Fibroblast of lung (primary cell): Measurements from ENCODE around the gene FAM83D.

ENCODE experiments used
- EZH2 ChIP-seq: IDR thresholded peaks from 2 replicates; pipeline ENCODE4 v1.5.1; 2012; ENCODE audit warnings: low read length, control low read depth, mild to moderate bottlenecking; ENCODE audit errors: missing control alignments
- TF ChIP-seq, protein P1 (sequence below), 2 donors: IDR thresholded peaks in 1 of 2; conservative IDR thresholded peaks in 1 of 2; 1 replicate in 1 of 2; 2 replicates in 1 of 2; pipeline ENCODE4 v1.5.1; 2011 to 2012; ENCODE audit warnings: low read length in 2 of 2, control low read depth in 1 of 2, inconsistent platforms in 1 of 2, low read depth in 1 of 2, mild to moderate bottlenecking in 1 of 2

DNA sequence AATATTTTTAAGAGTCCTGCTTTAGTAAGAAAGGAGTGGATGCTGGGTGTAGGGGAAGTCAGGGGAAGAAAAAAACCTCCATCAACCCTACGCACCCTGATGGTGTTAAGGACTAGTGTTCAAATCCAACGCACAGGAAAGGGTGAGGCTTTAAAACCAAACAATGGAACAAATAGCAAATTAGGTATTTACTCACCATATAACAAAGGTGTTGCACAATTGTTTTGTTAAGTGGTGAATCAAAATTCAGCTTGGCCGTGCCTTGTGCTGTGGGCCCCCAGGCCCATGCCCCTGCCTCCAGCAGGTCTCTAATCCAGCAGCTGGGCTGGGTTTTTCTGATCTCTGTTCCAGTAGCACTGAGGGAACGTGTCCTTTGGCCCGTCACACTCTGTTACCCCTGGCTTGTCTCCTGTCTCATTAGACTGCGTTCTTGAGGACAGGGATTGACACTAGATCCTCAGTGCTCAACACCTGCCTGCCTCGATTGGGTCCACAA lies 11.8 kb downstream of the FAM83D start:
- TF ChIP-seq, protein P1, sequence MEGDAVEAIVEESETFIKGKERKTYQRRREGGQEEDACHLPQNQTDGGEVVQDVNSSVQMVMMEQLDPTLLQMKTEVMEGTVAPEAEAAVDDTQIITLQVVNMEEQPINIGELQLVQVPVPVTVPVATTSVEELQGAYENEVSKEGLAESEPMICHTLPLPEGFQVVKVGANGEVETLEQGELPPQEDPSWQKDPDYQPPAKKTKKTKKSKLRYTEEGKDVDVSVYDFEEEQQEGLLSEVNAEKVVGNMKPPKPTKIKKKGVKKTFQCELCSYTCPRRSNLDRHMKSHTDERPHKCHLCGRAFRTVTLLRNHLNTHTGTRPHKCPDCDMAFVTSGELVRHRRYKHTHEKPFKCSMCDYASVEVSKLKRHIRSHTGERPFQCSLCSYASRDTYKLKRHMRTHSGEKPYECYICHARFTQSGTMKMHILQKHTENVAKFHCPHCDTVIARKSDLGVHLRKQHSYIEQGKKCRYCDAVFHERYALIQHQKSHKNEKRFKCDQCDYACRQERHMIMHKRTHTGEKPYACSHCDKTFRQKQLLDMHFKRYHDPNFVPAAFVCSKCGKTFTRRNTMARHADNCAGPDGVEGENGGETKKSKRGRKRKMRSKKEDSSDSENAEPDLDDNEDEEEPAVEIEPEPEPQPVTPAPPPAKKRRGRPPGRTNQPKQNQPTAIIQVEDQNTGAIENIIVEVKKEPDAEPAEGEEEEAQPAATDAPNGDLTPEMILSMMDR (conservative IDR thresholded peaks at IDR 0.05 in 1 of 2, IDR thresholded peaks at IDR 0.05 in 1 of 2; ENCODE audit: low read depth in 1 of 2, low read length in 2 of 2) = no peak
- no peak for TF ChIP-seq EZH2
